Stimulated activated naive CD4-positive, alpha-beta T cell treated with Interleukin-2 at 50 U/mL for 16 hours (primary cell): ENCODE measurements around the gene TTC17.
"Not testable (repeated sequence)": the region's sequence is repeated elsewhere in the genome, so short reads cannot be mapped to it uniquely, and the experiment has no call there.

Source experiments
- DNase-seq: peaks from one replicate; lab custom pipeline; 2025; lab: John Stamatoyannopoulos, UW

Gene TTC17

GRCh38 chr11:43382614-43383013 is 23.9 kb downstream of the TTC17 start:
- DNase-seq: no peak

GRCh38 chr11:43384393-43384792 is 25.7 kb downstream of the TTC17 start:
- DNase-seq: no peak

- DNase-seq: no peak
Observed at GRCh38 chr11:43392713-43393112, 34.0 kb downstream of the TTC17 start.

- no peak for DNase-seq
Observed at GRCh38 chr11:43393765-43394355, 35.1 kb downstream of the TTC17 start.

- DNase-seq: no peak
Observed at GRCh38 chr11:43396617-43397016, 37.9 kb downstream of the TTC17 start.

GRCh38 chr11:43397251-43397650 is 38.5 kb downstream of the TTC17 start:
- DNase-seq: no peak

GRCh38 chr11:43399983-43400630 is 41.4 kb downstream of the TTC17 start:
- DNase-seq: no peak

GRCh38 chr11:43401252-43401651 is 42.5 kb downstream of the TTC17 start:
- no peak for DNase-seq

GRCh38 chr11:43401811-43402210 is 43.1 kb downstream of the TTC17 start:
- DNase-seq: not testable (repeated sequence)

GRCh38 chr11:43403357-43404231 is 44.9 kb downstream of the TTC17 start:
- DNase-seq: no peak

GRCh38 chr11:43404406-43404805 is 45.7 kb downstream of the TTC17 start:
- DNase-seq: no peak

- DNase-seq: no peak
Observed at GRCh38 chr11:43404836-43405479, 46.2 kb downstream of the TTC17 start.

GRCh38 chr11:43408277-43408676 is 49.6 kb downstream of the TTC17 start:
- no peak for DNase-seq

GRCh38 chr11:43410394-43410793 is 51.7 kb downstream of the TTC17 start:
- DNase-seq: no peak

GRCh38 chr11:43418197-43418596 is 59.5 kb downstream of the TTC17 start:
- DNase-seq: no peak

GRCh38 chr11:43419460-43419859 is 60.7 kb downstream of the TTC17 start:
- no peak for DNase-seq

GRCh38 chr11:43427971-43428370 is 69.3 kb downstream of the TTC17 start:
- no peak for DNase-seq

- not testable (repeated sequence) for DNase-seq
Observed at GRCh38 chr11:43430916-43431315, 72.2 kb downstream of the TTC17 start.

- DNase-seq: no peak
Observed at GRCh38 chr11:43434893-43435292, 76.2 kb downstream of the TTC17 start.

GRCh38 chr11:43440486-43440885 is 81.8 kb downstream of the TTC17 start:
- no peak for DNase-seq

- no peak for DNase-seq
Observed at GRCh38 chr11:43443811-43444210, 85.1 kb downstream of the TTC17 start.

- DNase-seq: no peak
Observed at GRCh38 chr11:43447151-43447550, 88.4 kb downstream of the TTC17 start.

GRCh38 chr11:43458486-43458885 is 99.8 kb downstream of the TTC17 start:
- DNase-seq: no peak
